Panc1 (cell line): ENCODE measurements around the gene MYOZ2. TPM values are rescaled to one million over a fixed set of nuclear protein-coding genes. Genes with fewer than 3 reads are reported as not detected.

Source experiments
- ATAC-seq: fragments of 200-7000 bp; cut with Tn5 transposase; 2 replicates; pipeline ENCODE4 v1.9.1; 2020; ENCODE audit warnings: mild to moderate bottlenecking, moderate library complexity
- BruUV-seq: library from RNA; stranded (reverse); fragments of 400-500 nt; replicated peaks from 2 replicates; lab custom pipeline; 2021; lab: Mats Ljungman, UMichigan
- CTCF ChIA-PET: fragments of 300-600 bp; sonication (Branson Sonifier 250); formaldehyde crosslinking; loops from one replicate; lab custom pipeline; 2022; ENCODE audit warnings: antibody characterized with exemption; lab: Charles Lee
- POLR2A ChIA-PET: fragments of 300-600 bp; sonication (Branson Sonifier 250); formaldehyde crosslinking; loops from one replicate; lab custom pipeline; 2022; ENCODE audit warnings: antibody characterized with exemption; lab: Charles Lee
- DNase-seq: peaks from one replicate; pipeline ENCODE4 v3.0.0-alpha.2; 2010; ENCODE audit warnings: low read depth, low spot score
- H3K27ac ChIP-seq: 2 replicates; pipeline ENCODE4 v1.5.1; 2011; ENCODE audit warnings: mild to moderate bottlenecking, low read length, inconsistent platforms
- H3K27me3 ChIP-seq: fragments of 200-500 bp; sonication (Bioruptor generic); 2 replicates; pipeline ENCODE4 v1.6.0; 2014; ENCODE audit warnings: low read length, inconsistent platforms; ENCODE audit not compliant: control insufficient read depth, insufficient read depth
- H3K36me3 ChIP-seq: fragments of 200-500 bp; sonication (Bioruptor generic); 2 replicates; pipeline ENCODE4 v1.5.1; 2014; ENCODE audit warnings: inconsistent platforms, mild to moderate bottlenecking, low read length, moderate library complexity; ENCODE audit not compliant: control insufficient read depth, insufficient read depth
- H3K4me1 ChIP-seq: 2 replicates; pipeline ENCODE4 v1.5.1; 2011; ENCODE audit warnings: inconsistent platforms, mild to moderate bottlenecking, low read length, moderate library complexity; ENCODE audit not compliant: control insufficient read depth, insufficient read depth
- H3K4me3 ChIP-seq, 2 experiments: 2 replicates each; pipeline ENCODE4 v1.5.1; 2011 to 2012; ENCODE audit warnings: low read depth in 2 of 2, low read length in 2 of 2, mild to moderate bottlenecking in 2 of 2, inconsistent platforms in 1 of 2, moderate library complexity in 1 of 2
- H3K9me3 ChIP-seq: fragments of 200-500 bp; sonication (Bioruptor generic); 2 replicates; pipeline ENCODE4 v1.5.1; 2014; ENCODE audit warnings: low read depth, mild to moderate bottlenecking, inconsistent platforms, low read length, moderate library complexity; ENCODE audit not compliant: control insufficient read depth, insufficient read depth
- CTCF ChIP-seq: fragments of 450-650 bp; IDR thresholded peaks from 2 replicates; pipeline ENCODE4 v1.5.1; 2017; ENCODE audit warnings: mild to moderate bottlenecking
- POLR2AphosphoS5 ChIP-seq: IDR thresholded peaks from 2 replicates; pipeline ENCODE4 v1.6.1; 2012; ENCODE audit warnings: mild to moderate bottlenecking, low read depth, low read length, moderate library complexity
- SIN3A ChIP-seq: IDR thresholded peaks from 2 replicates; pipeline ENCODE4 v1.6.1; 2012; ENCODE audit warnings: low read depth, mild to moderate bottlenecking, low read length, moderate library complexity, borderline replicate concordance; ENCODE audit not compliant: insufficient read depth
- TCF7L2 ChIP-seq: IDR thresholded peaks from 2 replicates; pipeline ENCODE4 v1.6.1; 2011; ENCODE audit warnings: mild to moderate bottlenecking, low read depth, low read length, inconsistent platforms
- in situ Hi-C: cut with HindIII; loops from 2 replicates; pipeline ENCODE4 v1.10.0; 2016; ENCODE audit warnings: low sequenced_read_pairs, low pct_unique_long_range_greater_than_20kb
- intact Hi-C: fragments of 100-400 bp; cut with micrococcal nuclease; formaldehyde crosslinking; loops from one replicate; pipeline ENCODE4 v1.10.0; 2022; ENCODE audit not compliant: unreplicated experiment
- total RNA-seq: library from RNA; stranded (reverse); gene quantifications from one replicate; pipeline ENCODE4 v1.2.1, GENCODE V29; 2021; ENCODE audit not compliant: unreplicated experiment
- TF ChIP-seq, protein P1 (sequence below), 2 experiments: IDR thresholded peaks; 2 replicates each; pipeline ENCODE4 v1.6.1; 2011 to 2012; ENCODE audit warnings: low read depth in 2 of 2, control low read depth in 1 of 2, low read length in 1 of 2, mild to moderate bottlenecking in 1 of 2, moderate library complexity in 1 of 2; ENCODE audit not compliant: insufficient read depth in 1 of 2

Gene MYOZ2
- total RNA-seq, 1 experiment from 2014 or later = not detected

- Histone ChIP-seq H3K9me3 (no peaks in the 10 kb centered on the region), H3K36me3 (no peaks in the 10 kb centered on the region), H3K4me1 (no peaks in the 10 kb centered on the region), H3K27me3 (no peaks in the 10 kb centered on the region), H3K4me3 (no peak overlapping the region), H3K27ac (no peak overlapping the region)
- no peak for ATAC-seq
- TF ChIP-seq TCF7L2 = no peak
- no peak for TF ChIP-seq SIN3A
- no peak for TF ChIP-seq POLR2AphosphoS5
- no peak for TF ChIP-seq CTCF
- TF ChIP-seq, protein P1, sequence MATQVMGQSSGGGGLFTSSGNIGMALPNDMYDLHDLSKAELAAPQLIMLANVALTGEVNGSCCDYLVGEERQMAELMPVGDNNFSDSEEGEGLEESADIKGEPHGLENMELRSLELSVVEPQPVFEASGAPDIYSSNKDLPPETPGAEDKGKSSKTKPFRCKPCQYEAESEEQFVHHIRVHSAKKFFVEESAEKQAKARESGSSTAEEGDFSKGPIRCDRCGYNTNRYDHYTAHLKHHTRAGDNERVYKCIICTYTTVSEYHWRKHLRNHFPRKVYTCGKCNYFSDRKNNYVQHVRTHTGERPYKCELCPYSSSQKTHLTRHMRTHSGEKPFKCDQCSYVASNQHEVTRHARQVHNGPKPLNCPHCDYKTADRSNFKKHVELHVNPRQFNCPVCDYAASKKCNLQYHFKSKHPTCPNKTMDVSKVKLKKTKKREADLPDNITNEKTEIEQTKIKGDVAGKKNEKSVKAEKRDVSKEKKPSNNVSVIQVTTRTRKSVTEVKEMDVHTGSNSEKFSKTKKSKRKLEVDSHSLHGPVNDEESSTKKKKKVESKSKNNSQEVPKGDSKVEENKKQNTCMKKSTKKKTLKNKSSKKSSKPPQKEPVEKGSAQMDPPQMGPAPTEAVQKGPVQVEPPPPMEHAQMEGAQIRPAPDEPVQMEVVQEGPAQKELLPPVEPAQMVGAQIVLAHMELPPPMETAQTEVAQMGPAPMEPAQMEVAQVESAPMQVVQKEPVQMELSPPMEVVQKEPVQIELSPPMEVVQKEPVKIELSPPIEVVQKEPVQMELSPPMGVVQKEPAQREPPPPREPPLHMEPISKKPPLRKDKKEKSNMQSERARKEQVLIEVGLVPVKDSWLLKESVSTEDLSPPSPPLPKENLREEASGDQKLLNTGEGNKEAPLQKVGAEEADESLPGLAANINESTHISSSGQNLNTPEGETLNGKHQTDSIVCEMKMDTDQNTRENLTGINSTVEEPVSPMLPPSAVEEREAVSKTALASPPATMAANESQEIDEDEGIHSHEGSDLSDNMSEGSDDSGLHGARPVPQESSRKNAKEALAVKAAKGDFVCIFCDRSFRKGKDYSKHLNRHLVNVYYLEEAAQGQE (IDR thresholded peaks at IDR 0.05; ENCODE audit: insufficient read depth in 1 of 2, low read depth in 2 of 2, low read length in 1 of 2) = no peak
- DNase-seq = no peak
- POLR2A ChIA-PET = no interaction called here
- CTCF ChIA-PET = no interaction called here
- intact Hi-C loops (no loop called here), in situ Hi-C loops (no loop called here)
- no TSS peak for BruUV-seq
Measured at GRCh38 chr4:119116925-119117900, 18.4 kb upstream of the MYOZ2 start.

- Histone ChIP-seq H3K4me1 (no peaks in the 10 kb centered on the region), H3K27me3 (no peaks in the 10 kb centered on the region), H3K36me3 (no peaks in the 10 kb centered on the region), H3K27ac (no peak overlapping the region), H3K9me3 (no peaks in the 10 kb centered on the region), H3K4me3 (no peak overlapping the region)
- ATAC-seq = no peak
- TF ChIP-seq POLR2AphosphoS5 = no peak
- no peak for TF ChIP-seq SIN3A
- intact Hi-C loops = no loop called here
- ChIA-PET CTCF (no interaction called here), POLR2A (no interaction called here)
- no TSS peak for BruUV-seq
- in situ Hi-C loops = no loop called here
- DNase-seq = no peak
Measured at GRCh38 chr4:119118397-119118796, 17.2 kb upstream of the MYOZ2 start.

GRCh38 chr4:119124352-119124751 is 11.3 kb upstream of the MYOZ2 start:
- H3K27ac ChIP-seq = no peak overlapping the region
- no peak overlapping the region for H3K4me3 ChIP-seq
- H3K36me3 ChIP-seq = no peaks in the 10 kb centered on the region
- ATAC-seq (no peak), DNase-seq (no peak)
- in situ Hi-C loops = no loop called here
- POLR2A ChIA-PET = no interaction called here
- CTCF ChIA-PET = no interaction called here
- TF ChIP-seq CTCF (no peak), SIN3A (no peak), POLR2AphosphoS5 (no peak), TCF7L2 (no peak)
- TF ChIP-seq, protein P1 (IDR thresholded peaks at IDR 0.05; ENCODE audit: insufficient read depth in 1 of 2, low read depth in 2 of 2, low read length in 1 of 2) = no peak
- H3K9me3 ChIP-seq = no peaks in the 10 kb centered on the region
- H3K27me3 ChIP-seq = no peaks in the 10 kb centered on the region
- no TSS peak for BruUV-seq
- intact Hi-C loops = no loop called here
- no peaks in the 10 kb centered on the region for H3K4me1 ChIP-seq
